D721Med (cell line): ENCODE data around the gene ZNF70.

Source experiments
- DNase-seq: peaks from one replicate; pipeline ENCODE4 v3.0.0; 2011; ENCODE audit warnings: low spot score; ENCODE audit not compliant: insufficient read length
- FAIRE-seq: peaks from 2 replicates; lab custom pipeline; 2011; peaks lifted over from hg19 to GRCh38; lab: Jason Lieb, UNC
- TF ChIP-seq, protein P1 (sequence below): IDR thresholded peaks from 2 replicates; pipeline ENCODE4 v1.5.1; 2012; ENCODE audit warnings: mild to moderate bottlenecking, control low read depth; ENCODE audit not compliant: insufficient read depth; ENCODE audit errors: missing control alignments

Gene ZNF70

DNA sequence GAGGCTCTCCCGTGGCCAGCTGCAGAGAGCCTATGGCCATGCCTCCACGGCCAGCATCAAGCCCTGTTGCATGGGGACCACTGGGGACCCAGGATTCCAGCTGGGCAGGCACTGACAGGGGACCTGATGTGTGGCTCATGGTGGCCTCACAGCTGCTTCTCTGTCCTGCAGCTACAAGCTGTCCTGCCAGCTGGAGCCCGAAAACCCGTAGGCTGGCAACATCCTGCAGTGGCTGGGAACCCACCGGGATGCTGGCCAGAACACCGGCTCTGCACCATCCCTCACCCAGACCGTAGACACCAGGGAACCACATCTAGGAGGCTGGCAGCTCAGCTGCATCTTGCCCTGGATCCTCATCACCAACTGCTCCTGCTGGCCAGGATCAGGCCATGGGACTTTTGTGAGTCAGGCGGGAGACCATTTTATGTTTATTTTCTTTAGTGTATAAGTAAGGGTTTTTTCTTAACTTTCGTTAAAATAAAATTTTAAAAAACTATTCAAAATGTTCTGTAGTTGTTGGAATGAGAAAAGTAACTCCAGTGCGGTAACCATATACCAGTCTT is 52.2 kb downstream of the ZNF70 start:
- FAIRE-seq = no peak
- TF ChIP-seq, protein P1, sequence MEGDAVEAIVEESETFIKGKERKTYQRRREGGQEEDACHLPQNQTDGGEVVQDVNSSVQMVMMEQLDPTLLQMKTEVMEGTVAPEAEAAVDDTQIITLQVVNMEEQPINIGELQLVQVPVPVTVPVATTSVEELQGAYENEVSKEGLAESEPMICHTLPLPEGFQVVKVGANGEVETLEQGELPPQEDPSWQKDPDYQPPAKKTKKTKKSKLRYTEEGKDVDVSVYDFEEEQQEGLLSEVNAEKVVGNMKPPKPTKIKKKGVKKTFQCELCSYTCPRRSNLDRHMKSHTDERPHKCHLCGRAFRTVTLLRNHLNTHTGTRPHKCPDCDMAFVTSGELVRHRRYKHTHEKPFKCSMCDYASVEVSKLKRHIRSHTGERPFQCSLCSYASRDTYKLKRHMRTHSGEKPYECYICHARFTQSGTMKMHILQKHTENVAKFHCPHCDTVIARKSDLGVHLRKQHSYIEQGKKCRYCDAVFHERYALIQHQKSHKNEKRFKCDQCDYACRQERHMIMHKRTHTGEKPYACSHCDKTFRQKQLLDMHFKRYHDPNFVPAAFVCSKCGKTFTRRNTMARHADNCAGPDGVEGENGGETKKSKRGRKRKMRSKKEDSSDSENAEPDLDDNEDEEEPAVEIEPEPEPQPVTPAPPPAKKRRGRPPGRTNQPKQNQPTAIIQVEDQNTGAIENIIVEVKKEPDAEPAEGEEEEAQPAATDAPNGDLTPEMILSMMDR = no peak
- DNase-seq = no peak

DNA sequence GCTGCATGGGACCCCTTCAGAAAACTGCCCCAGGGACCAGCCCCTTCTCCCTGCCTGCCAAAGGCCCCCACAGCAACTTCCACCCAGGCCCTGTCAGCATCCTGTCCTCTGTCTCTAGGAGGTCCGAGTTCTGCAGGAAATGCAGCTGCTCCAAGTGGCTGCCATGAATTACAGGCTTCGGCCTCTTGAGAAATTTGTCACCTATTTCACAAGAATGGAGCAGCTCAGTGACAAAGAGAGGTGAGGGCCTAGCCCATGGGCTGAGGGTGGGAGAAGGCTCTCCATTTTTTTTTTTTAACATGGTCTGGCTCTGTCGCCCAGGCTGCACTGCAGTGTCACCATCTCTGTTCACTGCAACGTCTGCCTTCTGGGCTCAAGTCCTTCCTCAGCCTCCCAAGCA is 52.8 kb downstream of the ZNF70 start:
- FAIRE-seq (no peak), DNase-seq (no peak)
- TF ChIP-seq, protein P1 = no peak

DNA sequence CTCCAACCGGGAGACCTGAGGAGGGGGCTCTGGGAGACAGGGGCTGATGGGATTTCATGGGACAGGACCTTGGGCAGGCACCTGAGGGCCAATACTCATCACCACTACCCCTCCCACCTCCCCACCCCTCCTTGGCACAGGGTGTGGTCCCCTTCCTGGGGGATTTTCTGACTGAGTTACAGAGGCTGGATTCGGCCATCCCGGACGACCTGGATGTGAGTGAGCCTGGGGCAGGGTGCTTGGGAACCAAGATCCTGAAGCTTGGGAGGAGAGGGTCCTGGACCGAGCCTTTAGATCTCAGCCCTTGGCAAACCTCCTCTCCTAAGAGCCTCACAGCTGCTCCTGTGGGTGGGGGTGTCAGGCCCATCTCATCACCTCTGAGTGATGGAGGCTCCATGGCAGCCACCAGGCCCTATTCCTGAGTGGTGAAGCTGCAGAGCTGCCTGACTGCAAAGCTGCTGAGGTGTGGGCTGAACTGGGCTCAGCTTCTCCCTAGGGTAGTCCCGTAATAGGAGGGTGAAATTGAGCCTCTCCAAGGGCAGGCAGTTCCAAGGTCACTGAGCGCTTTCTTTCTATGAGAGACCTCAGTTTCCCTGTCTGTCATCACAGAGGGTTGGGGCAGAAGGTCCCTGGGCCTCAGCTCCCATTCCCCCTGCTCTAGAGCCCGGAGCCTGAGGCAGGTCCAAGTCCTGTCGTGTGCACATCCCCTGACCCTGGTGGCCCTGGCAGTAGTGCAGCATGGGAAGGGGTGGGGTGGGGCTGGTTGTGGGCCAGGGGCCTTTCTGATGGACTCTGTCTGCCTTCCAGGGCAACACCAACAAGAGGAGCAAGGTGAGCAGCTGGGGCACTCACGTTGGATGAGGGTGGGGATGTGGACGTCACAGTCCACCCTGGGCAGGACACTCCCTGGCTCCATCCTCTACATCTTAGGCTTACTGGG is 53.6 kb downstream of the ZNF70 start:
- DNase-seq (no peak), FAIRE-seq (no peak)
- TF ChIP-seq, protein P1 = no peak

- TF ChIP-seq, protein P1 = no peak
- DNase-seq (no peak), FAIRE-seq (no peak)
Observed at GRCh38 chr22:23696326-23696851, 54.5 kb downstream of the ZNF70 start.

DNA sequence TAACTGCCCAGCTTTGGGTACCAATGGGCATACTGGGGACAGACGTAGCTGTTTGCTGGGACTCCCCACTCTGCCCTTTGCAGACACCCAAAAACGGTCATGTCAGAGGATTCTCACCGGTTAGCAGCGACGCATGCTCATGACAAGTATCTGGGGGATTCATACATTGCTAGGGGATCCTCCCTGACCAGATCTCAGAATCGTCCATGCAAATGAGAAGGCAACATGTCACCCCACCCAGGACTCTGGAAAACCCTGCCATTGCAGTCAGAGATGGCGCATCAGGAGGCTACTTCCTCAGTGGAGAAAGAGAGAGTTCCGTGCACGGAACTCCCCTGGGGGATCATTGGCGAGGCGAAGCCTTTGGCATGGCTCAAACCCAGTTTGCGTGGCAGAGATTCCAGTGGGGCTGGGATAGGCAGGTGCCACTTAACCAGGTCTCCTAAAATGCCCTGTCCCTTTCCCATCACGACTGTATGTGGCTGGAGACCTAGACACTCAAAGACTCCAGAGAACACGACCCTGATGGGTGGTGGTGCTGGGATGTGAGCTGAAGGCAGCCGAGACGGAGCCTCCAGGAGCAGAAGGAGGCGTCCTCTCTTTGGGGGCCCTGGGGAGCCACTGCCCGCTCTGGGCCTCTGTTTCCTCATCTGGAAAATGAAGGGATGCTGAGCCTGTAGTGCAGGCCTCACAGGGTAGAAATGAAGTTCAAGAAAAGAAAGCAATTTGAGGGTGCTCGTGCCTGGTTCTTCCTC is 55.2 kb downstream of the ZNF70 start:
- FAIRE-seq = no peak
- TF ChIP-seq, protein P1 = no peak
- DNase-seq = no peak

DNA sequence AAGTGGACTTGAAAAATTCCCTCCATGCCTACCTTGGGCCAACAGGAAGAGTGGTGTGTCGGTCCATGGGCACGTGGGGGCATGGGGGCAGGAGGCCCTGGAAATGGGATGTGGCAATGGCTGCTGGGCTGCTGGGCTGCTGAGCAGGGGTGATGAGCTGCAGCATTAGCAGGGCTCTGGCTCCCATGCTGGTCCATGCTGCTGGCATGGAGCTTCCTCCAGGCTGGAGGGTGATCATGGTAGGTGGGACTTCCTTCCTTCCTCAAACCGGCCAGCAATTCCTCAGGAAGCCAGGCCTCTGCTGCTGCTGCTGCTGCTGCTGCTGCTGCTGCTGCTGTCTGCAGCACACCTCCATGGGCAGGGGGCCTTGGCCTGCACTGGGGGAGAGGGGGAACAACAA is 55.8 kb downstream of the ZNF70 start:
- FAIRE-seq = no peak
- no peak for DNase-seq
- TF ChIP-seq, protein P1 = no peak
